ENCODE measurements around the gene CIART.

DNA sequence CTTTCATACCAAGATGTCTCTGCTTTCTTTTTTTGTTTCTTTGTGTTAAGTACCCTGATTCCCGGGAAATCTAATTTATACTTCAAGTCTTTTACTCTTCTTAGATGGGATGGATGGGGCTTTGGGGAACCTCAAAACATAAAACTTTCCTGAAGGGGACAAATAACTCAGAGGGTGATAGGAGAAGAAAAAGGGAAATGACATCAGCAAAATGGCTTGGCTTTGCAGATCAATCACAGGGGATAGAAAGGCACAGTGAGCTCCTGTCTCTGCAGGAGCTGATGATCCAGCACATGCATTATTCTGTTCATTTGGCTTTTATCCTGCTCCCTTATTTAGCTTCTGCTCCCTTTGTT is 26.2 kb upstream of the CIART start:
- TF ChIP-seq, protein P1, sequence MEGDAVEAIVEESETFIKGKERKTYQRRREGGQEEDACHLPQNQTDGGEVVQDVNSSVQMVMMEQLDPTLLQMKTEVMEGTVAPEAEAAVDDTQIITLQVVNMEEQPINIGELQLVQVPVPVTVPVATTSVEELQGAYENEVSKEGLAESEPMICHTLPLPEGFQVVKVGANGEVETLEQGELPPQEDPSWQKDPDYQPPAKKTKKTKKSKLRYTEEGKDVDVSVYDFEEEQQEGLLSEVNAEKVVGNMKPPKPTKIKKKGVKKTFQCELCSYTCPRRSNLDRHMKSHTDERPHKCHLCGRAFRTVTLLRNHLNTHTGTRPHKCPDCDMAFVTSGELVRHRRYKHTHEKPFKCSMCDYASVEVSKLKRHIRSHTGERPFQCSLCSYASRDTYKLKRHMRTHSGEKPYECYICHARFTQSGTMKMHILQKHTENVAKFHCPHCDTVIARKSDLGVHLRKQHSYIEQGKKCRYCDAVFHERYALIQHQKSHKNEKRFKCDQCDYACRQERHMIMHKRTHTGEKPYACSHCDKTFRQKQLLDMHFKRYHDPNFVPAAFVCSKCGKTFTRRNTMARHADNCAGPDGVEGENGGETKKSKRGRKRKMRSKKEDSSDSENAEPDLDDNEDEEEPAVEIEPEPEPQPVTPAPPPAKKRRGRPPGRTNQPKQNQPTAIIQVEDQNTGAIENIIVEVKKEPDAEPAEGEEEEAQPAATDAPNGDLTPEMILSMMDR (IDR thresholded peaks at IDR 0.05 in 8 of 11, conservative IDR thresholded peaks at IDR 0.05 in 3 of 11): peak in 1 of 11 experiments; percentile 20
- TF ChIP-seq POLR2AphosphoS5 (IDR thresholded peaks at IDR 0.05): no peak
- no peak for TF ChIP-seq POLR2A (IDR thresholded peaks at IDR 0.05)

All from spleen (tissue), 7 donors.